Osteoblast (primary cell): ENCODE measurements around the gene IGSF1. TPM values are rescaled to one million over a fixed set of nuclear protein-coding genes. Genes with fewer than 3 reads are reported as not detected.
A peak's percentile ranks its signal among the peaks of the same experiment; 100 is the strongest.

ENCODE experiments used
- DNase-seq: peaks from one replicate; pipeline ENCODE4 v3.0.0; 2011; ENCODE audit warnings: low spot score, mixed read lengths; ENCODE audit not compliant: insufficient read length; ENCODE audit errors: missing footprints
- H2AFZ ChIP-seq: 2 replicates; pipeline ENCODE4 v1.6.0; 2011; ENCODE audit warnings: mild to moderate bottlenecking, low read length
- H3K27ac ChIP-seq: 2 replicates; pipeline ENCODE4 v1.5.1; 2011; ENCODE audit warnings: mild to moderate bottlenecking, low read depth, low read length, moderate library complexity
- H3K27me3 ChIP-seq: 2 replicates; pipeline ENCODE4 v1.6.0; 2012; ENCODE audit warnings: mild to moderate bottlenecking, control low read depth, inconsistent platforms, low read length, moderate library complexity; ENCODE audit not compliant: insufficient read depth
- H3K36me3 ChIP-seq: 2 replicates; pipeline ENCODE4 v1.5.1; 2011; ENCODE audit warnings: mild to moderate bottlenecking, low read length, control low read depth, moderate library complexity; ENCODE audit not compliant: insufficient read depth
- H3K4me1 ChIP-seq: 2 replicates; pipeline ENCODE4 v1.5.1; 2011; ENCODE audit warnings: mild to moderate bottlenecking, low read length, control low read depth, moderate library complexity; ENCODE audit not compliant: insufficient read depth
- H3K4me2 ChIP-seq: 2 replicates; pipeline ENCODE4 v1.6.0; 2011; ENCODE audit warnings: mild to moderate bottlenecking, low read length; ENCODE audit not compliant: insufficient read depth
- H3K4me3 ChIP-seq: fragments of 200-600 bp; sonication (generic); 3 replicates; pipeline ENCODE4 v1.5.1; 2012; ENCODE audit warnings: mild to moderate bottlenecking, low read length, inconsistent platforms; ENCODE audit not compliant: insufficient read depth
- H3K79me2 ChIP-seq: 2 replicates; pipeline ENCODE4 v1.6.0; 2012; ENCODE audit warnings: mild to moderate bottlenecking, low read length, control low read depth, inconsistent platforms; ENCODE audit not compliant: insufficient read depth
- H3K9me3 ChIP-seq: 2 replicates; pipeline ENCODE4 v1.5.1; 2011; ENCODE audit warnings: low read depth, low read length, control low read depth
- H4K20me1 ChIP-seq: 2 replicates; pipeline ENCODE4 v1.6.0; 2012; ENCODE audit warnings: mild to moderate bottlenecking, low read length, control low read depth; ENCODE audit not compliant: insufficient read depth
- CTCF ChIP-seq: IDR thresholded peaks from 2 replicates; pipeline ENCODE4 v1.5.1; 2011; ENCODE audit warnings: mild to moderate bottlenecking, low read depth, low read length, moderate library complexity; ENCODE audit errors: extremely low read depth
- total RNA-seq: library from RNA; depleted of rRNA; stranded (reverse); fragments of >200 nt; gene quantifications from 2 replicates; pipeline ENCODE4 v1.2.3, GENCODE V29; 2012

The IGSF1 gene
- total RNA-seq: 0.29 and 1.1 TPM in 2 replicates

- Histone ChIP-seq H3K4me2 (no peak within 1 kb of the TSS), H2AFZ (no peak within 1 kb of the TSS), H3K79me2 (no peaks in the 10 kb centered on the region), H4K20me1 (no peaks in the 10 kb centered on the region), H3K27ac (no peak within 1 kb of the TSS), H3K9me3 (no peaks in the 10 kb centered on the region), H3K36me3 (no peaks in the 10 kb centered on the region), H3K4me3 (no peak within 1 kb of the TSS), H3K4me1 (no peaks in the 10 kb centered on the region), H3K27me3 (no peaks in the 10 kb centered on the region)
- peak; percentile 30 for DNase-seq
- TF ChIP-seq CTCF: no peak
Measured at GRCh38 chrX:131288738-131289511, at the start of gene IGSF1. Gene IGSF1, minus strand, starts transcription at chrX:131289306. Its CDS starts 2,632 bp downstream, at chrX:131286674.

DNA sequence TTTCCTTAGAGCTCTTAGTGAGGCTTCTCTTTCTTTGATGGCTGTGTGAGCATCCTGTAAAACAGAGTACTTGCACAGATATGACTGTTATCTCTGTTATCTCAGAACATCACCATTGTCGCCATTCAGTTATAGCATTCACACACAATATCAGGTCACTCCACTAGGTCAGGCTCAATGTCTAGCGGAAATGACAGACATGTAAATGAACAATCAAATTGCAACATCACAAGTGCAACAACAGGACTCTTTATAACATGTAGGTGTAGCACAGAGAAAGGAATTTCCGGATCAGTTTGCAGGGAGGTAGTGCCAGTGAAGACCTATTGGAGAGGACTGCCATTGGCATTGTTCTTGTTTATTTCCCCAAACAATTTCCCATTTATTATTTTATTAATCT lies 43.2 kb upstream of the IGSF1 start:
- H3K79me2 ChIP-seq: no peaks in the 10 kb centered on the region
- H3K36me3 ChIP-seq: no peaks in the 10 kb centered on the region
- no peaks in the 10 kb centered on the region for H3K4me1 ChIP-seq
- no peaks in the 10 kb centered on the region for H4K20me1 ChIP-seq
- H3K27ac ChIP-seq: no peak overlapping the region
- H3K4me3 ChIP-seq: no peak overlapping the region
- DNase-seq: no peak
- TF ChIP-seq CTCF: no peak
- peaks cover 2% of the 10 kb centered on the region for H3K27me3 ChIP-seq
- no peak overlapping the region for H3K4me2 ChIP-seq
- H2AFZ ChIP-seq: no peak overlapping the region
- H3K9me3 ChIP-seq: no peaks in the 10 kb centered on the region

DNA sequence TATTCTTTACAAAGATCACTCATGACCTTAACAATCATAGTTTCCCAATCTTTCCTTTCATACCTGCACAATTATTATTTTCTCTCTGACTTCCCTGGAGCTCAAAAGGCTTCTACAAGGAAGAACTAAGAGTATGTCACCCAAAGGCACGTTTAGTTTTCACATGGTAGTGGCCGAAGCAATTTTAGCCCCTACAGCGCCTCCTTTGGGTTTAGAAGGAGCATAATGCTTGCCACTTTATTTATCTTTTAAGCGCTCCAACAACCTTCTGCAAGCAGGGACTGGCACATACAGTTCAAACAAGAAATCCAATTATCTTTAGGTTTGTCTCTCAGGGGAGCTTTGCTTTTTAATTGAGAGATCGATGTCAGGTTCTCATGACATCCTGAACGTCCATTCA lies 42.0 kb upstream of the IGSF1 start:
- no peak overlapping the region for H3K4me2 ChIP-seq
- no peak for TF ChIP-seq CTCF
- no peaks in the 10 kb centered on the region for H3K4me1 ChIP-seq
- H3K9me3 ChIP-seq: no peaks in the 10 kb centered on the region
- no peaks in the 10 kb centered on the region for H4K20me1 ChIP-seq
- H2AFZ ChIP-seq: no peak overlapping the region
- H3K79me2 ChIP-seq: no peaks in the 10 kb centered on the region
- no peak overlapping the region for H3K27ac ChIP-seq
- DNase-seq: no peak
- no peaks in the 10 kb centered on the region for H3K27me3 ChIP-seq
- H3K4me3 ChIP-seq: no peak overlapping the region
- H3K36me3 ChIP-seq: no peaks in the 10 kb centered on the region

GRCh38 chrX:131330735-131331134 lies 41.6 kb upstream of the IGSF1 start:
- Histone ChIP-seq H2AFZ (no peak overlapping the region), H3K27me3 (no peaks in the 10 kb centered on the region), H3K79me2 (no peaks in the 10 kb centered on the region), H3K4me1 (no peaks in the 10 kb centered on the region), H3K4me2 (no peak overlapping the region), H3K9me3 (no peaks in the 10 kb centered on the region), H3K4me3 (no peak overlapping the region), H3K27ac (no peak overlapping the region), H4K20me1 (no peaks in the 10 kb centered on the region), H3K36me3 (no peaks in the 10 kb centered on the region)
- no peak for DNase-seq
- TF ChIP-seq CTCF: no peak
